GM12878 (cell line): ENCODE measurements around the gene TAF9. TPM values are rescaled to one million over a fixed set of nuclear protein-coding genes. Genes with fewer than 3 reads are reported as not detected.

Source experiments
- ATAC-seq: fragments of 200-7000 bp; cut with Tn5 transposase; 3 replicates; pipeline ENCODE4 v1.9.1; 2020; ENCODE audit warnings: mild to moderate bottlenecking, moderate library complexity
- BruUV-seq: library from RNA; stranded (reverse); fragments of 400-500 nt; replicated peaks from 2 replicates; lab custom pipeline; 2021; lab: Mats Ljungman, UMichigan
- CTCF ChIA-PET: fragments of 300-600 bp; sonication (Branson Sonifier 250); formaldehyde crosslinking; extraction: SDS; loops from one replicate; lab custom pipeline; 2021; ENCODE audit warnings: inconsistent platforms; lab: Yijun Ruan, JAX
- POLR2A ChIA-PET: fragments of 350-600 bp; formaldehyde crosslinking; extraction: SDS; loops from one replicate; lab custom pipeline; 2021; ENCODE audit warnings: inconsistent platforms; lab: Charles Lee
- RAD21 ChIA-PET: fragments of 300-600 bp; sonication (Branson Sonifier 250); formaldehyde crosslinking; loops from one replicate; lab custom pipeline; 2023; ENCODE audit warnings: antibody characterized with exemption; ENCODE audit not compliant: unreplicated experiment; lab: Charles Lee
- SMC1A ChIA-PET: fragments of 300-600 bp; sonication (Branson Sonifier 250); formaldehyde crosslinking; loops from one replicate; lab custom pipeline; 2023; ENCODE audit not compliant: unreplicated experiment, uncharacterized antibody; lab: Charles Lee
- DNase-seq: peaks from one replicate; pipeline ENCODE4 v3.0.0-alpha.2; 2011; ENCODE audit warnings: low read depth, low spot score
- FAIRE-seq: peaks from 3 replicates; lab custom pipeline; 2011; peaks lifted over from hg19 to GRCh38; lab: Jason Lieb, UNC
- H2AFZ ChIP-seq: 2 replicates; pipeline ENCODE4 v1.6.0; 2011; ENCODE audit warnings: low read depth, low read length, control low read depth; ENCODE audit not compliant: control insufficient read depth
- H3K27ac ChIP-seq: 2 replicates; pipeline ENCODE4 v1.5.1; 2011; ENCODE audit warnings: control low read depth; ENCODE audit not compliant: control insufficient read depth, insufficient read depth
- H3K27me3 ChIP-seq, 2 experiments: replicated peaks in 1 of 2; 2 replicates each; pipeline versions ENCODE4 v1.6.0 to v1.6.1; 2011; ENCODE audit warnings: low read length in 1 of 2; ENCODE audit not compliant: control insufficient read depth in 2 of 2, insufficient read depth in 2 of 2
- H3K36me3 ChIP-seq, 2 experiments: 2 replicates each; pipeline ENCODE4 v1.5.1; 2011; ENCODE audit warnings: low read length in 1 of 2; ENCODE audit not compliant: control insufficient read depth in 2 of 2, insufficient read depth in 2 of 2
- H3K4me1 ChIP-seq: 2 replicates; pipeline ENCODE4 v1.6.1; 2011; ENCODE audit warnings: mild to moderate bottlenecking, low read length, moderate library complexity, mixed read lengths; ENCODE audit not compliant: control insufficient read depth, insufficient read depth
- H3K4me2 ChIP-seq: 2 replicates; pipeline ENCODE4 v1.6.0; 2011; ENCODE audit warnings: control low read depth; ENCODE audit not compliant: control insufficient read depth, insufficient read depth
- H3K4me3 ChIP-seq: fragments of 200-600 bp; sonication (generic); 2 replicates; pipeline ENCODE4 v1.5.1; 2016
- H3K79me2 ChIP-seq: 2 replicates; pipeline ENCODE4 v1.6.0; 2011; ENCODE audit warnings: low read length; ENCODE audit not compliant: control insufficient read depth, insufficient read depth
- H3K9ac ChIP-seq: 2 replicates; pipeline ENCODE4 v1.8.0; 2011; ENCODE audit warnings: low read length, control low read depth, mixed read lengths; ENCODE audit not compliant: control insufficient read depth, insufficient read depth
- H3K9me3 ChIP-seq: replicated peaks from 3 replicates; pipeline ENCODE4 v1.5.1; 2011; ENCODE audit warnings: mild to moderate bottlenecking, low read length; ENCODE audit not compliant: control insufficient read depth, insufficient read depth
- H4K20me1 ChIP-seq: 2 replicates; pipeline ENCODE4 v1.6.0; 2011; ENCODE audit not compliant: control insufficient read depth, insufficient read depth
- ATF2 ChIP-seq: IDR thresholded peaks from 2 replicates; pipeline ENCODE4 v1.6.1; 2012; ENCODE audit warnings: low read length, inconsistent platforms
- CHD2 ChIP-seq: IDR thresholded peaks from 2 replicates; pipeline ENCODE4 v1.6.1; 2011; ENCODE audit warnings: low read depth, low read length, improper control_type of control experiment, borderline replicate concordance
- GATAD2B ChIP-seq: fragments of 450-650 bp; conservative IDR thresholded peaks from 2 replicates; pipeline ENCODE4 v1.6.1; 2017; ENCODE audit warnings: low read depth, mild to moderate bottlenecking, moderate library complexity
- MYB ChIP-seq: fragments of 150-350 bp; IDR thresholded peaks from 2 replicates; pipeline ENCODE4 v1.6.1; 2014; ENCODE audit warnings: mild to moderate bottlenecking, low read depth, low read length, borderline replicate concordance
- NFYB ChIP-seq: IDR thresholded peaks from 2 replicates; pipeline ENCODE4 v1.6.1; 2011; ENCODE audit warnings: low read depth, mild to moderate bottlenecking, low read length, improper control_type of control experiment, moderate library complexity; ENCODE audit not compliant: insufficient read depth
- REST ChIP-seq: IDR thresholded peaks from 2 replicates; pipeline ENCODE4 v1.6.1; 2012; ENCODE audit warnings: mild to moderate bottlenecking, low read depth, low read length
- SREBF2 ChIP-seq: IDR thresholded peaks from 2 replicates; pipeline ENCODE4 v1.6.1; 2012; ENCODE audit warnings: mild to moderate bottlenecking, low read length
- YBX1 ChIP-seq: fragments of 450-650 bp; IDR thresholded peaks from 2 replicates; pipeline ENCODE4 v1.6.1; 2016; ENCODE audit warnings: antibody characterized with exemption
- YY1 ChIP-seq: IDR thresholded peaks from 2 replicates; pipeline ENCODE4 v1.6.1; 2011; ENCODE audit warnings: low read depth, mild to moderate bottlenecking, low read length
- ZBTB40 ChIP-seq: fragments of 450-650 bp; IDR thresholded peaks from 2 replicates; pipeline ENCODE4 v1.6.1; 2016; ENCODE audit warnings: mild to moderate bottlenecking, moderate library complexity, borderline replicate concordance
- ZNF687 ChIP-seq: fragments of 450-650 bp; IDR thresholded peaks from 2 replicates; pipeline ENCODE4 v1.6.1; 2017; ENCODE audit warnings: mild to moderate bottlenecking, moderate library complexity
- WGBS: methylation state at CpG from one replicate; pipeline ENCODE4 v1.1.6; 2016; ENCODE audit warnings: low lambda C conversion rate; ENCODE audit not compliant: insufficient replicate concordance, insufficient coverage; ENCODE audit errors: missing lambda C conversion rate; 5-methylcytosine and 5-hydroxymethylcytosine counted together
- in situ Hi-C: fragments of 300-500 bp; cut with MboI; formaldehyde crosslinking; loops from 9 replicates; pipeline ENCODE4 v1.14.3; 2018; ENCODE audit warnings: mixed read lengths
- intact Hi-C: fragments of 100-400 bp; cut with micrococcal nuclease; formaldehyde crosslinking; loops from one replicate; pipeline ENCODE4 v1.14.2; 2022; ENCODE audit not compliant: unreplicated experiment
- polyA plus RNA-seq, 11 experiments: library from polyadenylated mRNA; depleted of rRNA in 4 of 11; unstranded in 6 of 11; stranded (reverse) in 5 of 11; fragments of >200 nt; fragmentation: Nextera tagmentation in 4 of 11; fragmentation: Illumina TruSeq in 1 of 11; extraction: Ambion mirVana in 4 of 11; extraction: Trizol in 1 of 11; gene quantifications; 1 replicate in 1 of 11; 2 replicates in 10 of 11; pipeline versions ENCODE4 v1.2.1 to v1.2.3, GENCODE V29; 2011 to 2016; ENCODE audit warnings: inconsistent platforms in 2 of 11, missing spikeins in 2 of 11, low read depth in 1 of 11
- total RNA-seq, 4 experiments: library from RNA; depleted of rRNA in 3 of 4; stranded (reverse); fragments of >200 nt in 3 of 4; fragmentation: Illumina TruSeq in 1 of 4; extraction: Trizol in 1 of 4; gene quantifications; 2 replicates each; pipeline versions ENCODE4 v1.2.1 to v1.2.3, GENCODE V29; 2013 to 2021

The TAF9 gene
- total and polyA plus RNA-seq, 10 of the 15 experiments (the other 5 are each of a cell fraction or from before 2014, with no cell fraction given) = 64.4 to 318 (median 150) TPM

- no peak for DNase-seq
- no TSS peak for BruUV-seq
- H3K4me1 ChIP-seq = 0 out of 2 replicates have a peak, but pooled peaks cover 2% of the 10 kb centered on the region
- H3K9ac ChIP-seq = no peak overlapping the region
- no peak for FAIRE-seq
- intact Hi-C loops (loop anchor here (5.0 kb wide), 1 partner anchor 74 kb away; the partner anchor contains the start of gene OCLN), in situ Hi-C loops (no loop called here)
- ChIA-PET SMC1A (no interaction called here), RAD21 (no interaction called here), CTCF (no interaction called here), POLR2A (no interaction called here)
- no peak overlapping the region for H2AFZ ChIP-seq
- H3K79me2 ChIP-seq = no peaks in the 10 kb centered on the region
- H3K4me2 ChIP-seq = no peak overlapping the region
- H3K27ac ChIP-seq = no peak overlapping the region
- H3K36me3 ChIP-seq = peaks cover 0 to 2% of the 10 kb centered on the region in 2 experiments; a peak in 2 of 4 replicates
- H4K20me1 ChIP-seq = no peaks in the 10 kb centered on the region
- 97% methylated on average over 3 of the region's 3 CpGs for WGBS
- no peak for ATAC-seq
- no peaks in the 10 kb centered on the region; the same call in 2 of the 3 replicates for H3K9me3 ChIP-seq
- H3K27me3 ChIP-seq = no peaks in the 10 kb centered on the region
- no peak overlapping the region for H3K4me3 ChIP-seq
- TF ChIP-seq YBX1 (no peak), GATAD2B (no peak), ZNF687 (no peak), SREBF2 (no peak), REST (no peak), NFYB (no peak), CHD2 (no peak), YY1 (no peak), ZBTB40 (no peak), ATF2 (no peak), MYB (no peak)
Measured at GRCh38 chr5:69418554-69418953, 49.2 kb upstream of the TAF9 start.
